Right kidney (tissue), 1 donor: ENCODE data around the gene MARK3.

Source experiments
- DNase-seq: peaks from one replicate; pipeline ENCODE4 v3.0.0-alpha.2; 2016

MARK3 gene

GRCh38 chr14:103526247-103526913 is 141.2 kb downstream of the MARK3 start:
- no peak for DNase-seq

DNA sequence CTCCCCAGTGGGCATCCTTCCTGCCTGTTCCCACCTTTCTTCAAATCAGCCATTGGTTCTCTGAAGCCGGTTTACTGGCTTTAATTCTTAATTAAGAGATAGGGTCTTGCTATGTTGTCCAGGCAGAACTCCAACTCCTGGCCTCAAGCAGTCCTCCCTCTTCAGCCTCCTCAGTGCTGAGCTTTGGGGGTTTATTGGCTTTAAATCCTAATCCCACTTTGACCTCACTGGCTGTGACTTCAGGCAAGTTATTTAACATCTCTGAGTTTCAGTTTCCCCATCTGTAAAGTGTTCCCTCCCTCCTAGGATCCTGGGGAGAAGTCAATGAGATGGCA is 141.7 kb downstream of the MARK3 start:
- DNase-seq, result no peak

DNA sequence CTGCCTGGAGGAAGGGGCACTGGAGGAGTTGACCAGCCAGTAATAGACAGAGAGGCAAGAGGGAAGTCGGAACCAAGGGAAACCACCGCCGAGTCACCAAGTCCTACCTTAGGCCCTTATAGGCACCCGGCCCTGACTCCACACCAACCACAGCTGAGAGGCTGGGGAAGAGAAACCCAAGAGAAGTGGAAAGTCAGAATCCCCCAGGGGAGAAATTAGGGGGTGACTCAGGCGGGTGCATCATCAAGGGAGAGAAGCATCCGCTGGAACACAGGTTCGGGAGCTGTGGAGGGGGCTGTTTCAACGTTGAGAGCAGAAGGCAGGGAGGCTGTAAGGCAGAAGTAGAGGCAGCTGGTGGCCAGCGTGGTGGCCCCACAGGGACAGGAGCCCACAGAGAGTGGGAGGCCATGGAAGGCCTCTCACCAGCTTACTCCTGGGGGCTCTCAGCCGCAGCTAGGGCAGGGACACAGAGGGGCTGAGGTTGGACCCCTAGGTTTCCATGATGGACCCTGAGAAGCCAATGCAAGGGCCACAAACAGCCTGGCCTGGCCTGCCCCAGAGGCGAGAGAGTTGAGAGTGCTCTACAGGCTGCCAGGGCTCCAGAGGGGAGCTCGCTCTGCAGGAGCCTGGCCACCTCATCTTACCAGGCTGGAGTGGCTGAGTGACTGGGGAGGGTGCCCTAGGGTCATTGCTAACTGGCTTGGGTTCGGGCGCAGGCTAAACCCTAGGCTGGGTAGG is 142.4 kb downstream of the MARK3 start:
- DNase-seq, result no peak

- peak; percentile 65 for DNase-seq
Measured at GRCh38 chr14:103528146-103528586, 143.0 kb downstream of the MARK3 start.

GRCh38 chr14:103528587-103529382 is 143.6 kb downstream of the MARK3 start, which contains the start of gene TRMT61A:
Gene TRMT61A, plus strand, starts transcription at chr14:103529196. Its CDS starts 783 bp downstream, at chr14:103529979.
- DNase-seq, result peak; percentile 84

- DNase-seq, result peak; percentile 70
Measured at GRCh38 chr14:103529383-103530365, 144.5 kb downstream of the MARK3 start.

DNA sequence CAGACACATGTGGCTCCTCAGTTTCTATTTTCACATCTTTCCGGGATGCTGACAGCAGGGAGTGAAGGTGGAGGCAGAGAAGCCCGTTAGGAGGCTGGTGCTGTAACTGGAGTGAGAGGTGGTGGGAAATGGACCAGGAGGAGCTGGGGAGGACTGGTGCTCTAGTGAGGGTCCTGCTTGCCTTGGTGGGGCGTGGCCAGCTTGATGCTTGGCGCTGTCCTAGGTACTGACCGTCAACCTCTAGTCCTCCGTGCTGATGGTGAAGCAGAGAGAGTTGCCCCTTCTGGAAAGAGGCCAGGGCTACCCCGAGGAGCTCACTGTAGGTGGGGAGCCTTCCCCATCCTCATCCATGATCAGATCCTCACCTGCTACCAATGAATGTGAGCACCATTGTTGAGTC is 145.2 kb downstream of the MARK3 start:
- peak; percentile 31 for DNase-seq

- no peak for DNase-seq
Measured at GRCh38 chr14:103530831-103531230, 145.6 kb downstream of the MARK3 start.

DNA sequence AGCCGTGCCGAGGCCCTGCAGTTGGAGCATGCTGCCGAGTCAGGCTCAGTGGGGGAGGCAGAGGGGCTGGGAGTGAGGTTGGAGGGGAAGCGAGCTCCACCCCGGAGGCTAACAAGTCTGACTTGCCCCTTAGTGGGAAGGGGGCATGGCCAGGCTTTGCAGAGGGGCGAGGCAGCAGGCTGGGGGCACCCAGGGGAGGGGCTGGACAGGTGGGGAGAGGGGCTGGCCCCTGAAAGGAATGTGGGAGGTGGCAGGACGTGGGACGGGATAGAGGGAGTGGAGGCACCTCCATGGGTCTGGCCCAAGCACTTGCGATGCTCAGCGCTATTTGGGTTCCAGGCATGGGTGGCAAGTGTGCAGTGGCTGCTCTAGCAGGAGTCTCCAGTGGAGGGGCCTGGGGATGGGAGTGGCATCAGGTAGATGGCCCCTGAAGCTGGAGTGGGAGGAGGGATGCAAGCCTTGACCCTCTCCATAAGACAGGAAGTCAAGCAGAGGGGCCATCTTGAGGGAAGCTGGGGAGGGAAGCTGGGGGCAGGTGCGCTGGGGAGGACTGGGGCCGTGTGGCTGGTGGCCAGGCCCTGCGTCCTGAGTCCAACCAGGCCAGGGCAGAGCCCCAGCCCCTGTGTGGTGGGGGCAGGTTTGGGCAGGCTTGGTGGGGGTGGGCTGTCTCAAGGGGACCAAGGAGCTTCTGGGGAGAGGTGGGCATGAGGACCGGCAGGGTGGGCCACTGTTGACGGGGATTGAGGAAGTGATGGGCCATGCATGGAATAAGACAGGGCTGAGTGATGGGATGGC is 146.4 kb downstream of the MARK3 start:
- DNase-seq, result no peak

- no peak for DNase-seq
Measured at GRCh38 chr14:103532216-103533136, 147.3 kb downstream of the MARK3 start.

DNA sequence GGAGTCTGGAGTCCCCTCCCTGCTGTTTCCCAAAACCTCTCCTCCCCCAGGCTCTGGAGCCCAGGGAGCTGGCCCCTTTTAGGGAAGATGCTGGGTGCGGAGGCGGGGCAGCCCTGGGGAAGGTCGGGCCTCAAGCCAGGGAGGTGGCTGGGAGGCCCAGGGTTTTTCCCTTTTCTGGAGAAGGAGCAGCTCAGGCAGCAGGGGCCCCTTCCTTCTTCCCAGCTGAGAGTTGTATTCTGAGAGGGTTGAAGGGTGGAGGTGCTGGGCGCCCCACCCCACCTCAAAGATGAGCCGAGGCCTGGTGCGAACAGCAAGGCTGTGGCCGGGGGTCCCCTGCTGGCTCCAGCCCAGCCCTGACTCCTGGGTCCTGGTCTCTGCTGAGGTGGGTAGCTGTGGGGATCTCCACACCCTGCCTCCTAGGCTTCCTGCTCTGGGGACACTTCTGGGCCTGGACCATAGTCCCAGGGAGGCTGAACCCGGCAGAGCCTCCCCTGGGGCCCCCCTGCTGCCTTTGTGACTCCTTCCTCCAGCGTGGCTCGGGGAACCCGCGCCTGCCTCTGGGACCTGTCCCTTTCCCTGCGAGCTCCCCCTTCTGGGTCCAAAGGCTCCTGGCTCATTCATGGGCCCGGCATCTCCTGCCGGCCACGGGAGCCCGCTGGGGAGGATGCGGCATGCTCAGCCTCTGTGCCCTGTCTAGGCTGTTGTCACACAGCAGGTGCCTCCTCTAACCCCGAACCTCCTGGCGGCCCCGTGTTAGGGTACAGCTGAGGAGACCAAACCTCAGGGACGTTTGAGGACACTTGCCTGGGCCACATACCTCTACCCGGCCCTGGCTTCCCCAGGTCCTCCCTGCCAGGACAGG is 148.2 kb downstream of the MARK3 start:
- DNase-seq, result no peak

DNA sequence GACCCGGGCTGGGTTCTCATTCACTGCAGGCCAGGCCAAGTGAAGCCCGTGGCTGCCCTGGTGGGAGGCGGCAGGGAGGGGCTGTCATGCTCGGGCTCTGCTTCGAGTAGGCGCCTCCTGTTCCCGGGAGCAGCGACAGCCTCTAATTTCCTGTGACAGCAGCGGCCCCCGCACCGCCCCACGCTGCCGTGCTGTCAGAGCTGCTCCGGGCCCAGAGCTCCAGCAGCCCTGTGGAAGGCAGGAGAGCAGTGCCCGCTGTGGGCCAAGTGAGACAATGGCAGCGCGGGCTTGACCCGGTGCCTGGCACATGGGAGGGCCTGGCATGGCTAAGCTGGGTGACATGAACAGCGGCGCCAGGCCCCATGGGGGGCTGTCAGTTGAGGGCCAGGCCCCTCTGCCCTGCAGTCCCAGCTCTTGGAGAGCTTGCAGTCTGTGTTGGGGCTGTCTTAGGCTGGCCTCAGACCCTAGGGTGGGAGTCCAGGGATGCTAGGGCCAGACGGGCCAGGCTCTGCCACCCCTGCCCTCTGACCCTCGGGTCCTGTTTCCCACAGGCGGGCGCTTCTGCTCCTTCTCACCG is 148.9 kb downstream of the MARK3 start:
- no peak for DNase-seq

DNA sequence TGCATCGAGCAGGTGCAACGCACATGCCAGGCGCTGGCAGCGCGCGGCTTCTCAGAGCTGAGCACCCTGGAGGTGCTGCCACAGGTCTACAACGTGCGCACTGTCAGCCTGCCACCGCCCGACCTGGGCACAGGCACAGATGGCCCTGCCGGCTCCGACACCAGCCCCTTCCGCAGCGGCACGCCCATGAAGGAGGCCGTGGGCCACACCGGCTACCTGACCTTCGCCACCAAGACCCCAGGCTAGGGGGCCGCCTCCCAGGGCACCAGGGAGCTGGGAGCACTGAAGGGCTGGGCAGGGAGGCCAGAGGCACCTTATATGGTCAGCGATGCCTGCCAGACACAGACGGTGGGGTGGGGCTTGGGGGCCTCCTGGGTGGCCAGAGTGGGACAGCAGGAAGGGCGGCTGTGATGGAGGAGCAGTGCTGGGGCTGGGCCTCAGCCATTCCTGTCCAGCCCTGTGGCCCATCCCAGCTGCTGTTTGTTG is 149.4 kb downstream of the MARK3 start:
- no peak for DNase-seq

DNA sequence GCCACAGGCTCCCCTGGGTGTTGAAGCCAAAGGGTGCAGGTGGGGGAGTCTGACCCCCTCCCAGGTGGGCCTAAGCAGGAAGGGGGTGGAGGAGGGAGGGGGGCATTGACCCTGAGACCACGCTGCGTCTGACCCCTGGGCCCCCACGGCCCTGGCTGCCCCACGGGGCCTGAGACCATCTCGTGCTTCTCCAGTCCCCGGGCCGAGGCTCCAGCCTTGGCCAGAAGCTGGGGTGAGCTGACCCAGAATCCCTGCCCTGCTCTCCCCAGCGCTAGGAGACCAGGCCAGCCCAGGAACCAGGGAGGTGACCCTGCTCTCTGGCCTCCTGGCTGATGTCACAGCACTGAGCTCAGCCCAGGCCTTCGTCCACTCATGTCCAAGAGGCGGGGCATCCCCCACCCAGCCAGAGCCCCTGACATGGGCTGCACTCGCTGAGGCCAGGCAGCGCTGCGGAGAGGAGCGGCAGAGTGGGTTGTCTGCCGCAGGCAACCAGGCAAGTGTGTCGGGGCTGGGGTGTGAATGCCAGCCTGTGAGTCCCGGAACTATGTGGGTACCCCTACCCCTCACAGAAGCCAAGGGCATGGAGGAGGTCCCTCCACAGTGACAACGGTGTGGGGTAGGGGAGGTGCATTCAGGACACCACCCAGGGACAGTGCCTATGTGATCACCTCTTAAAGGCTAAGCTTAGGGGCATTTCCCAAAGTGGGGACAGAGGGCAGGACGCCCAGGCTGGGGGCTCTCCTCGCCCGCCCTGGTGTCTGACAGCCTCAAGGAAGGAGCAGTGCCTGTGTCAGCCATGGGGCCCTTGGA is 150.1 kb downstream of the MARK3 start:
- DNase-seq, result no peak

- DNase-seq, result no peak
Measured at GRCh38 chr14:103535891-103536565, 150.8 kb downstream of the MARK3 start.

GRCh38 chr14:103536693-103537092 is 151.5 kb downstream of the MARK3 start:
- DNase-seq, result no peak
